GM12878 (cell line): Measurements from ENCODE around the gene U2AF2. TPM values are rescaled to one million over a fixed set of nuclear protein-coding genes. Genes with fewer than 3 reads are reported as not detected.

ENCODE experiments used
- BRCA1 ChIP-seq: IDR thresholded peaks from 2 replicates; pipeline ENCODE4 v1.6.1; 2011; ENCODE audit warnings: low read depth, low read length, improper control_type of control experiment
- CBFB ChIP-seq: IDR thresholded peaks from 2 replicates; pipeline ENCODE4 v1.6.1; 2016; ENCODE audit warnings: antibody characterized with exemption, low read depth
- EGR1 ChIP-seq, 2 experiments: IDR thresholded peaks; 1 replicate in 1 of 2; 2 replicates in 1 of 2; pipeline ENCODE4 v1.6.1; 2011 to 2012; ENCODE audit warnings: low read depth in 2 of 2, low read length in 2 of 2, borderline replicate concordance in 1 of 2, mild to moderate bottlenecking in 1 of 2, moderate library complexity in 1 of 2
- ESRRA ChIP-seq: IDR thresholded peaks from 2 replicates; pipeline ENCODE4 v1.6.1; 2012; ENCODE audit warnings: mild to moderate bottlenecking, low read length, improper control_type of control experiment
- HDAC6 ChIP-seq: fragments of 200-600 bp; sonication (generic); IDR thresholded peaks from one replicate; pipeline ENCODE4 v1.8.0; 2017; ENCODE audit warnings: antibody characterized with exemption; ENCODE audit not compliant: unreplicated experiment
- MEF2A ChIP-seq: IDR thresholded peaks from 2 replicates; pipeline ENCODE4 v1.6.1; 2011; ENCODE audit warnings: low read depth, mild to moderate bottlenecking, low read length, moderate library complexity; ENCODE audit not compliant: insufficient read depth
- NFYB ChIP-seq: IDR thresholded peaks from 2 replicates; pipeline ENCODE4 v1.6.1; 2011; ENCODE audit warnings: low read depth, mild to moderate bottlenecking, low read length, improper control_type of control experiment, moderate library complexity; ENCODE audit not compliant: insufficient read depth
- NR2C1 ChIP-seq: fragments of 450-650 bp; IDR thresholded peaks from 2 replicates; pipeline ENCODE4 v1.6.1; 2017; ENCODE audit warnings: antibody characterized with exemption, mild to moderate bottlenecking, moderate library complexity
- NR2C2 ChIP-seq: IDR thresholded peaks from 2 replicates; pipeline ENCODE4 v1.6.1; 2011; ENCODE audit warnings: borderline replicate concordance, low read depth; ENCODE audit not compliant: control insufficient read depth, insufficient read length
- NR2F1 ChIP-seq: fragments of 450-650 bp; conservative IDR thresholded peaks from 2 replicates; pipeline ENCODE4 v1.6.1; 2017; ENCODE audit warnings: mild to moderate bottlenecking
- PAX8 ChIP-seq: fragments of 450-650 bp; IDR thresholded peaks from 2 replicates; pipeline ENCODE4 v1.6.1; 2017; ENCODE audit warnings: mild to moderate bottlenecking, moderate library complexity
- POLR2A ChIP-seq: IDR thresholded peaks from 2 replicates; pipeline ENCODE4 v1.6.1; 2011; ENCODE audit warnings: low read depth, mild to moderate bottlenecking, low read length
- RBBP5 ChIP-seq: fragments of 200-600 bp; sonication (generic); conservative IDR thresholded peaks from 2 replicates; pipeline ENCODE4 v1.6.1; 2016
- RUNX3 ChIP-seq: IDR thresholded peaks from 2 replicates; pipeline ENCODE4 v1.6.1; 2012; ENCODE audit warnings: low read length, inconsistent platforms
- STAT1 ChIP-seq: fragments of 450-650 bp; conservative IDR thresholded peaks from 2 replicates; pipeline ENCODE4 v1.6.1; 2014; ENCODE audit warnings: antibody characterized with exemption, mild to moderate bottlenecking
- TBL1XR1 ChIP-seq: IDR thresholded peaks from 2 replicates; pipeline ENCODE4 v1.6.1; 2012; ENCODE audit warnings: low read depth, low read length, improper control_type of control experiment
- TCF3 ChIP-seq: IDR thresholded peaks from 2 replicates; pipeline ENCODE4 v1.6.1; 2012; ENCODE audit warnings: low read depth, mild to moderate bottlenecking, low read length, borderline replicate concordance; ENCODE audit not compliant: insufficient read depth
- TCF7 ChIP-seq: IDR thresholded peaks from 2 replicates; pipeline ENCODE4 v1.6.1; 2014; ENCODE audit warnings: antibody characterized with exemption, borderline replicate concordance
- ZBED1 ChIP-seq: IDR thresholded peaks from 2 replicates; pipeline ENCODE4 v1.6.1; 2016; ENCODE audit warnings: borderline replicate concordance
- ZSCAN29 ChIP-seq: fragments of 450-650 bp; IDR thresholded peaks from 2 replicates; pipeline ENCODE4 v1.6.1; 2017; ENCODE audit warnings: mild to moderate bottlenecking, moderate library complexity
- polyA plus RNA-seq, 11 experiments: library from polyadenylated mRNA; depleted of rRNA in 4 of 11; unstranded in 6 of 11; stranded (reverse) in 5 of 11; fragments of >200 nt; fragmentation: Nextera tagmentation in 4 of 11; fragmentation: Illumina TruSeq in 1 of 11; extraction: Ambion mirVana in 4 of 11; extraction: Trizol in 1 of 11; gene quantifications; 1 replicate in 1 of 11; 2 replicates in 10 of 11; pipeline versions ENCODE4 v1.2.1 to v1.2.3, GENCODE V29; 2011 to 2016; ENCODE audit warnings: inconsistent platforms in 2 of 11, missing spikeins in 2 of 11, low read depth in 1 of 11
- total RNA-seq, 4 experiments: library from RNA; depleted of rRNA in 3 of 4; stranded (reverse); fragments of >200 nt in 3 of 4; fragmentation: Illumina TruSeq in 1 of 4; extraction: Trizol in 1 of 4; gene quantifications; 2 replicates each; pipeline versions ENCODE4 v1.2.1 to v1.2.3, GENCODE V29; 2013 to 2021
- TF ChIP-seq, protein P1 (sequence below): fragments of 450-650 bp; IDR thresholded peaks from 2 replicates; pipeline ENCODE4 v1.6.1; 2017; ENCODE audit warnings: borderline replicate concordance
- TF ChIP-seq, protein P2 (sequence below): IDR thresholded peaks from 2 replicates; pipeline ENCODE4 v1.6.1; 2011; ENCODE audit warnings: low read depth, low read length, improper control_type of control experiment, borderline replicate concordance
- TF ChIP-seq, protein P3 (sequence below): fragments of 450-650 bp; IDR thresholded peaks from 2 replicates; pipeline ENCODE4 v1.6.1; 2017; ENCODE audit warnings: low read depth, mild to moderate bottlenecking, moderate library complexity
- TF ChIP-seq, protein P4 (sequence below): fragments of 450-650 bp; formaldehyde crosslinking; IDR thresholded peaks from 2 replicates; pipeline ENCODE4 v1.5.0; 2022; ENCODE audit warnings: mild to moderate bottlenecking, missing genetic modification characterization

The U2AF2 gene
- total and polyA plus RNA-seq, 10 of the 15 experiments (the other 5 are each of a cell fraction or from before 2014, with no cell fraction given): 3.0 to 338 (median 130) TPM

DNA sequence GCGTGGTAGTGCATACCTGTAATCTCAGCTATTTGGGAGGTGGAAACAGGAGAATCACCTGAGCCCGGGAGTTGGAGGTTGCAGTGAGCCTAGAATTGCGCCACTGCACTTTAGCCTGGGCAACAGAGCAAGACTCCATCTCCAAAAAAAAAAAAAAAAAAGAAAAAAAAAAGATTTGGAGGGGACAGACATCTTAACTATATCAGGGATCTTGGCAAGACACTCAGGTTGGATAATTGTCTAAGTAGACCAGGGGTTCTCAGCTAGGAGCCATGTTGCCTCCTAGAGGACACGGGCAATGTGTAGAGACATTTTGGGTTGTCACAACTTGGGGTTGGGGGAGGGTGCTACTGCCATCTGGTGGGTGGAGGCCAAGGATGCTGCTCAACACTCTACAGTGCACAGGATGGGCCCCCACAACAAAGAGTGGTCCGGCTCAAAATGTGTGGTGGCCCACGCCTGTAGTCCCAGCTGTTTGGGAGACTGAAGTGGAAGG lies 15.9 kb upstream of the U2AF2 start (continued):
- TF ChIP-seq, protein P1, sequence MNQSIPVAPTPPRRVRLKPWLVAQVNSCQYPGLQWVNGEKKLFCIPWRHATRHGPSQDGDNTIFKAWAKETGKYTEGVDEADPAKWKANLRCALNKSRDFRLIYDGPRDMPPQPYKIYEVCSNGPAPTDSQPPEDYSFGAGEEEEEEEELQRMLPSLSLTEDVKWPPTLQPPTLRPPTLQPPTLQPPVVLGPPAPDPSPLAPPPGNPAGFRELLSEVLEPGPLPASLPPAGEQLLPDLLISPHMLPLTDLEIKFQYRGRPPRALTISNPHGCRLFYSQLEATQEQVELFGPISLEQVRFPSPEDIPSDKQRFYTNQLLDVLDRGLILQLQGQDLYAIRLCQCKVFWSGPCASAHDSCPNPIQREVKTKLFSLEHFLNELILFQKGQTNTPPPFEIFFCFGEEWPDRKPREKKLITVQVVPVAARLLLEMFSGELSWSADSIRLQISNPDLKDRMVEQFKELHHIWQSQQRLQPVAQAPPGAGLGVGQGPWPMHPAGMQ: no peak
- TF ChIP-seq NR2C2 (no peak), RBBP5 (no peak), BRCA1 (no peak), ZSCAN29 (no peak), HDAC6 (no peak), NFYB (no peak), TBL1XR1 (no peak), RUNX3 (peak; percentile 34), POLR2A (peak; percentile 35; the same call in 1 of the 2 replicates), TCF3 (no peak), EGR1 (IDR thresholded peaks at IDR 0.05; ENCODE audit: borderline replicate concordance in 1 of 2, low read depth in 2 of 2, low read length in 2 of 2) (peak in 1 of 2 experiments; percentile 54; a peak in 1 of 3 replicates), MEF2A (no peak), NR2C1 (0 out of 2 replicates have a peak, but pooled peaks have one; percentile 16), ZBED1 (no peak), TCF7 (no peak), ESRRA (no peak), STAT1 (no peak), PAX8 (no peak), CBFB (no peak), NR2F1 (no peak)
- TF ChIP-seq, protein P2, sequence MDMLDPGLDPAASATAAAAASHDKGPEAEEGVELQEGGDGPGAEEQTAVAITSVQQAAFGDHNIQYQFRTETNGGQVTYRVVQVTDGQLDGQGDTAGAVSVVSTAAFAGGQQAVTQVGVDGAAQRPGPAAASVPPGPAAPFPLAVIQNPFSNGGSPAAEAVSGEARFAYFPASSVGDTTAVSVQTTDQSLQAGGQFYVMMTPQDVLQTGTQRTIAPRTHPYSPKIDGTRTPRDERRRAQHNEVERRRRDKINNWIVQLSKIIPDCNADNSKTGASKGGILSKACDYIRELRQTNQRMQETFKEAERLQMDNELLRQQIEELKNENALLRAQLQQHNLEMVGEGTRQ: no peak
- TF ChIP-seq, protein P3, sequence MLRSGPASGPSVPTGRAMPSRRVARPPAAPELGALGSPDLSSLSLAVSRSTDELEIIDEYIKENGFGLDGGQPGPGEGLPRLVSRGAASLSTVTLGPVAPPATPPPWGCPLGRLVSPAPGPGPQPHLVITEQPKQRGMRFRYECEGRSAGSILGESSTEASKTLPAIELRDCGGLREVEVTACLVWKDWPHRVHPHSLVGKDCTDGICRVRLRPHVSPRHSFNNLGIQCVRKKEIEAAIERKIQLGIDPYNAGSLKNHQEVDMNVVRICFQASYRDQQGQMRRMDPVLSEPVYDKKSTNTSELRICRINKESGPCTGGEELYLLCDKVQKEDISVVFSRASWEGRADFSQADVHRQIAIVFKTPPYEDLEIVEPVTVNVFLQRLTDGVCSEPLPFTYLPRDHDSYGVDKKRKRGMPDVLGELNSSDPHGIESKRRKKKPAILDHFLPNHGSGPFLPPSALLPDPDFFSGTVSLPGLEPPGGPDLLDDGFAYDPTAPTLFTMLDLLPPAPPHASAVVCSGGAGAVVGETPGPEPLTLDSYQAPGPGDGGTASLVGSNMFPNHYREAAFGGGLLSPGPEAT: 0 out of 2 replicates have a peak, but pooled peaks have one; percentile 30
- TF ChIP-seq, protein P4, sequence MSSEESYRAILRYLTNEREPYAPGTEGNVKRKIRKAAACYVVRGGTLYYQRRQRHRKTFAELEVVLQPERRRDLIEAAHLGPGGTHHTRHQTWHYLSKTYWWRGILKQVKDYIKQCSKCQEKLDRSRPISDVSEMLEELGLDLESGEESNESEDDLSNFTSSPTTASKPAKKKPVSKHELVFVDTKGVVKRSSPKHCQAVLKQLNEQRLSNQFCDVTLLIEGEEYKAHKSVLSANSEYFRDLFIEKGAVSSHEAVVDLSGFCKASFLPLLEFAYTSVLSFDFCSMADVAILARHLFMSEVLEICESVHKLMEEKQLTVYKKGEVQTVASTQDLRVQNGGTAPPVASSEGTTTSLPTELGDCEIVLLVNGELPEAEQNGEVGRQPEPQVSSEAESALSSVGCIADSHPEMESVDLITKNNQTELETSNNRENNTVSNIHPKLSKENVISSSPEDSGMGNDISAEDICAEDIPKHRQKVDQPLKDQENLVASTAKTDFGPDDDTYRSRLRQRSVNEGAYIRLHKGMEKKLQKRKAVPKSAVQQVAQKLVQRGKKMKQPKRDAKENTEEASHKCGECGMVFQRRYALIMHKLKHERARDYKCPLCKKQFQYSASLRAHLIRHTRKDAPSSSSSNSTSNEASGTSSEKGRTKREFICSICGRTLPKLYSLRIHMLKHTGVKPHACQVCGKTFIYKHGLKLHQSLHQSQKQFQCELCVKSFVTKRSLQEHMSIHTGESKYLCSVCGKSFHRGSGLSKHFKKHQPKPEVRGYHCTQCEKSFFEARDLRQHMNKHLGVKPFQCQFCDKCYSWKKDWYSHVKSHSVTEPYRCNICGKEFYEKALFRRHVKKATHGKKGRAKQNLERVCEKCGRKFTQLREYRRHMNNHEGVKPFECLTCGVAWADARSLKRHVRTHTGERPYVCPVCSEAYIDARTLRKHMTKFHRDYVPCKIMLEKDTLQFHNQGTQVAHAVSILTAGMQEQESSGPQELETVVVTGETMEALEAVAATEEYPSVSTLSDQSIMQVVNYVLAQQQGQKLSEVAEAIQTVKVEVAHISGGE (CRISPR knock-in tag): no peak
